Common myeloid progenitor, CD34-positive (primary cell): Measurements from ENCODE around the gene PALLD.
"Not testable (repeated sequence)": the region's sequence is repeated elsewhere in the genome, so short reads cannot be mapped to it uniquely, and the experiment has no call there.

Source experiments
- CTCF ChIA-PET: fragments of 350-600 bp; sonication (Branson Sonifier 250); formaldehyde crosslinking; loops from one replicate; lab custom pipeline; 2021; ENCODE audit warnings: antibody characterized with exemption; lab: Charles Lee
- POLR2A ChIA-PET: fragments of 350-600 bp; sonication (Branson Sonifier 250); formaldehyde crosslinking; loops from one replicate; lab custom pipeline; 2021; ENCODE audit warnings: antibody characterized with exemption; lab: Charles Lee
- DNase-seq, 3 donors: peaks; one replicate each; pipeline versions ENCODE4 v3.0.0 to v3.0.0-alpha.2; 2013
- H3K27ac ChIP-seq, 2 experiments: 1 replicate in 1 of 2; 2 replicates in 1 of 2; pipeline ENCODE4 v1.7.0; 2013; ENCODE audit warnings: inconsistent platforms in 2 of 2, low read length in 2 of 2, mild to moderate bottlenecking in 2 of 2, low read depth in 1 of 2, moderate library complexity in 1 of 2; ENCODE audit not compliant: severe bottlenecking in 2 of 2, insufficient read depth in 1 of 2, poor library complexity in 1 of 2
- H3K27me3 ChIP-seq, 5 experiments: replicated peaks in 2 of 5; 1 replicate in 3 of 5; 2 replicates in 2 of 5; pipeline versions ENCODE4 v1.6.1 to v1.7.0; 2013; ENCODE audit warnings: low read length in 4 of 5, mild to moderate bottlenecking in 2 of 5, moderate library complexity in 2 of 5, inconsistent platforms in 1 of 5; ENCODE audit not compliant: insufficient read depth in 5 of 5, control insufficient read depth in 4 of 5
- H3K36me3 ChIP-seq, 4 experiments: 1 replicate in 2 of 4; 2 replicates in 2 of 4; pipeline versions ENCODE4 v1.6.1 to v1.7.0; 2013; ENCODE audit warnings: low read length in 3 of 4, control low read depth in 1 of 4, mild to moderate bottlenecking in 1 of 4; ENCODE audit not compliant: control insufficient read depth in 4 of 4, insufficient read depth in 4 of 4
- H3K4me1 ChIP-seq, 4 experiments: 1 replicate in 3 of 4; 2 replicates in 1 of 4; pipeline versions ENCODE4 v1.6.1 to v1.7.1; 2013; ENCODE audit warnings: low read length in 3 of 4, mild to moderate bottlenecking in 3 of 4, control low read depth in 1 of 4, inconsistent platforms in 1 of 4, moderate library complexity in 1 of 4; ENCODE audit not compliant: control insufficient read depth in 4 of 4, insufficient read depth in 4 of 4; ENCODE audit errors: control extremely low read depth in 1 of 4
- H3K4me3 ChIP-seq, 7 experiments: 1 replicate in 4 of 7; 2 replicates in 3 of 7; pipeline versions ENCODE4 v1.5.1 to v1.7.0; 2013; ENCODE audit warnings: mild to moderate bottlenecking in 7 of 7, low read length in 6 of 7, moderate library complexity in 6 of 7, inconsistent platforms in 2 of 7, low read depth in 2 of 7, control low read depth in 1 of 7; ENCODE audit not compliant: insufficient read depth in 4 of 7, control insufficient read depth in 1 of 7; ENCODE audit errors: extremely low read depth in 1 of 7
- H3K9me3 ChIP-seq, 5 experiments: 1 replicate in 4 of 5; 2 replicates in 1 of 5; pipeline versions ENCODE4 v1.6.1 to v1.7.1; 2013; ENCODE audit warnings: low read length in 4 of 5, mild to moderate bottlenecking in 2 of 5, inconsistent platforms in 1 of 5, low read depth in 1 of 5, moderate library complexity in 1 of 5; ENCODE audit not compliant: control insufficient read depth in 4 of 5, insufficient read depth in 2 of 5; ENCODE audit errors: control extremely low read depth in 1 of 5
- WGBS: methylation state at CpG from one replicate; pipeline ENCODE4 v1.1.5; 2013; ENCODE audit not compliant: insufficient coverage; 5-methylcytosine and 5-hydroxymethylcytosine counted together

The PALLD gene

DNA sequence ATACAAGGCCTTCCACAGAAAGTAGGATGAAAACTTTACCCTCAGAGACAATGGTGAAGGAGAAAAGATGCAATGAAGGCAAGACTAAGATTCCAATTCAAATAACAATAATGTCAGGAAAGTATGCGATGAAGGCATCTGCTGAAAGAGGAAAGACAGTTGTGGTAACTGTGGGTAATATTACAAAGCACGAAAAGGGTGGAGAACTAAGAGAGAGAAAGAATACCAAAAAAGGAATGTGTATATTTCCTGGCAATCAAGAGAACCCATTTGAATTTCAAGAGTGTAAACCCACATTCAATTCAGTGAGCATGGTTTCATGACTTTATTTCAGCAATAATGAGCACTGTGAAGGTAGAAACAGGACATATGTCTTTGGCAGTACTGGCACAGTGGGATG is 225.5 kb downstream of the PALLD start:
- H3K9me3 ChIP-seq: no peaks in the 10 kb centered on the region
- H3K27ac ChIP-seq: no peak overlapping the region
- 20% methylated on average over 1 of the region's 2 CpGs for WGBS
- no peaks in the 10 kb centered on the region for H3K36me3 ChIP-seq
- H3K4me3 ChIP-seq: no peak overlapping the region
- peaks cover 7 to 10% (median 9%) of the 10 kb centered on the region in 4 experiments for H3K4me1 ChIP-seq
- H3K27me3 ChIP-seq: no peaks in the 10 kb centered on the region
- peak in 1 of 3 donors; percentile 20 for DNase-seq
- ChIA-PET CTCF (interaction anchor here (2.3 kb wide), 1 partner anchor 11 kb away, joined by 13 read pairs; no protein-coding TSS in a partner anchor), POLR2A (no interaction called here)

DNA sequence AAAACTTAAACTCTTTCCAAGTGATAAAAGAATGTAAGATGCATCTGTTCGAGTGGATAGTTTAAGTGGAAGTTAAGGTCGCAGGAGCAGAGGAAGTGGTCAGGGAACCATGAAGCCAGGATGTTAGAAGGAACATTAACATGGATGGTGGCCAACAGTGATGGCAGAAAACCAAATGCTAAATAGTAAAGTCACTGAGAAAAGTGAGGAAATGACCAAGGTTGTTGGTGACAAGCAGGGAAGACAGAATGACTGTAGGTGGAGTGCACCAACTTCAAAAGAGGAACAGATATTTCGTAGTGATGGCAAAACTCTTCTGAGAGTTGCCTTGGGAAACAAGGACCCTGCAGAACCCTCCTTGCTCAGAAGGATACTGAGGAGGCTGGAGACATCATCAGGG is 226.2 kb downstream of the PALLD start:
- Histone ChIP-seq H3K4me1 (peaks cover 7 to 10% (median 9%) of the 10 kb centered on the region in 4 experiments), H3K4me3 (peak overlapping the region in 1 of 7 experiments; percentile 42), H3K27me3 (no peaks in the 10 kb centered on the region), H3K9me3 (peaks cover 0 to 5% (median 0%) of the 10 kb centered on the region in 5 experiments), H3K36me3 (no peaks in the 10 kb centered on the region), H3K27ac (no peak overlapping the region)
- 0% methylated on average over 3 of the region's 3 CpGs for WGBS
- CTCF ChIA-PET: no interaction called here
- POLR2A ChIA-PET: no interaction called here
- peak; percentile 20 to 73 (median 62) for DNase-seq

DNA sequence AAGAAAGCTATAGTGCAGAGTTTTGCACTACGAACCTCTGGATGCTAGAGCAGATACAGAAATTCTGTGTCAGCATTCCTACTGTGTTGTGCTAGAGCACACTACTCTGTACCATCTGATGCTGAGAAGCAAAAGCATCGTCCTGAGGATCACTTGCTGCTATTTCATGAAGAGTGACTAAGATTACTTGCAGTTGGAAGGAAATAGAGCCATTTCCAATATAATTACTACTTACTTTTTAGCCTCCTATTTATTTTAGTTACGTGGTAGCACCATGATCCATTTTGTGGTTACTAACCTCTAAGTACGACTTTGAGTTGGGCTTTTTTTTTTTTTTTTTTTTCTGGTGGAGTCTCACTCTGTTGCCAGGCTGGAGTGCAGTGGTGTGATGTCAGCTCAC is 226.7 kb downstream of the PALLD start:
- DNase-seq: peak in 2 of 3 donors; percentile 21 to 29
- WGBS: 41% methylated on average over 3 of the region's 4 CpGs
- POLR2A ChIA-PET: no interaction called here
- H3K36me3 ChIP-seq: no peaks in the 10 kb centered on the region
- no peak overlapping the region for H3K4me3 ChIP-seq
- CTCF ChIA-PET: no interaction called here
- peaks cover 0 to 5% (median 0%) of the 10 kb centered on the region in 5 experiments for H3K9me3 ChIP-seq
- H3K27me3 ChIP-seq: no peaks in the 10 kb centered on the region
- H3K4me1 ChIP-seq: peaks cover 7 to 10% (median 9%) of the 10 kb centered on the region in 4 experiments
- H3K27ac ChIP-seq: no peak overlapping the region

DNA sequence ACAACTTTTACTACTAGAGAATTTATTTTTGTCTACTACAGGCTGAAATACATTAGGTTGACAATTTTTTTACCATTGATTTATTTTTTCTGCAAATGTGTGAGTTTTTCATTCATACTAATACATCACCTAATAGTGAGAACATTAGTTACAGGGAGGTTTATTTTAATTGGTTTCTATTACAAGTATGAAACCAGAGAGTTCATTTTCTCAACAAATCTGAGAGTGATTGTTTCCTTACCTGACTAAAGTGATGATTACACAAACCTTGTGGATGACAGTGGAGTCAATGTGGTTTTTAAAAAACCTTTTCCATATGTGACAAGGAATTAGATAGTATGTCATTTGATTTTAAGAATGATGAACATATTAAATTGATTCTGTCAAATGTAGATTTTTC is 227.4 kb downstream of the PALLD start:
- ChIA-PET CTCF (interaction anchor here (1.2 kb wide), 1 partner anchor 13 kb away, joined by 5 read pairs; no protein-coding TSS in a partner anchor), POLR2A (no interaction called here)
- Histone ChIP-seq H3K4me3 (no peak overlapping the region), H3K9me3 (peaks cover 0 to 5% (median 0%) of the 10 kb centered on the region in 5 experiments), H3K4me1 (peaks cover 7 to 10% (median 9%) of the 10 kb centered on the region in 4 experiments), H3K27me3 (no peaks in the 10 kb centered on the region), H3K27ac (no peak overlapping the region), H3K36me3 (no peaks in the 10 kb centered on the region)
- DNase-seq: no peak

DNA sequence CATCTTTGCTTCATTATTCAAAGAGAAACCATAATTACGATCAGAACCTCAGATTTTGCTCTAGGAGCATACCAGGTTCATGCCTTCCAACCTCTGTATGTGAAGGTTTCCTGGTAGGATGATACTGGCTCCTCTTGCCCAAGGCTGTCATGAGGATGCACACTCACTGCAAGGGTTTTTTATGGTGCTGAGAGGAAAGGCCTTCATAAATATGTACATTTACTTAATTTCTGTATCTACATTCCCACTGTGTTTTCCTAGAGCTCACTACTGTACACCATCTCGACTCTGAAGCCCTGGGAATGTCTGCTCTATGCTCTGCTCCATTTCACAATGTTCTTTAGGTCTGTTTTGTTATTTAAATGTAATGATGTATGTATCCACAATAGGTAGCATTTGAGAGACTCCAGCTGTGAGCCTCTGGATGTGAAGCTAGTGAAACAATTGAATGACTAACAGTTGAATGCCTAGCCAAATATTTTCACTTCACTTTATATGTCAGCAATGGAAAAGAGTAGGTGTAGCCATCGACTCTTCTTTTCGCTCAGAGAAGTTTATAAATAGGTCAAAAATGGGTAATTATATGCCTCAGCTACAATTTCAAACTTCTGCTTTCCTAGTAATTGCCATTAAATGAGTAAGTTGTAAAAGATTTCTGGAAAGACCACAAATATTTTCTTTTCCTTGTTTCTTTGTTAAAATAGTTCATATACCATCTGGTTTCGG is 228.0 kb downstream of the PALLD start:
- 100% methylated on average over 2 of the region's 5 CpGs for WGBS
- DNase-seq: no peak
- peaks cover 7 to 10% (median 9%) of the 10 kb centered on the region in 4 experiments for H3K4me1 ChIP-seq
- H3K27me3 ChIP-seq: no peaks in the 10 kb centered on the region
- H3K4me3 ChIP-seq: no peak overlapping the region
- no peak overlapping the region for H3K27ac ChIP-seq
- H3K36me3 ChIP-seq: no peaks in the 10 kb centered on the region
- ChIA-PET CTCF (interaction anchor here (1.2 kb wide), 1 partner anchor 14 kb away, joined by 5 read pairs; no protein-coding TSS in a partner anchor), POLR2A (no interaction called here)
- peaks cover 0 to 5% (median 0%) of the 10 kb centered on the region in 5 experiments for H3K9me3 ChIP-seq

DNA sequence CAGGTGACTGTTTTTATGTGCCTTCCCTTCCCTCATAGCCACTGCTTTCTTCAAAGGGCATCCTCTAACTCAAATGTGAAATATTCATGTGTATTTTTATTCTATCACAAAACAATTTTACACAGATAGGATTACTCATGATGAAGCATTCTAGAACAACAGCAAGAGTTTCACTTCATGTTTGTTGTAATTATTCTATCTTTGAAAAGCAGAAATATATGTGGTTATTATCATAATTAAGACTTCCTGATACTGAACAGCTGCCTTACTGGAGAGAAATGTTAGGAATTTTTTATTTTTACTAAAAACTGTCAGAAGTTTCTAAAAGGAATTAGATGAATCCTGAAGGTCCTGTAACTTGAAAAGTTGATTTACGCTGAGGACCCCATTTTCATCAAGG is 229.1 kb downstream of the PALLD start:
- WGBS: no CpG with 5 or more reads among the region's 1 CpG
- Histone ChIP-seq H3K27me3 (no peaks in the 10 kb centered on the region), H3K9me3 (peaks cover 0 to 5% (median 0%) of the 10 kb centered on the region in 5 experiments), H3K4me1 (peaks cover 7 to 10% (median 9%) of the 10 kb centered on the region in 4 experiments), H3K4me3 (no peak overlapping the region), H3K36me3 (no peaks in the 10 kb centered on the region), H3K27ac (no peak overlapping the region)
- POLR2A ChIA-PET: no interaction called here
- peak in 2 of 3 donors; percentile 11 to 31 for DNase-seq
- CTCF ChIA-PET: no interaction called here

DNA sequence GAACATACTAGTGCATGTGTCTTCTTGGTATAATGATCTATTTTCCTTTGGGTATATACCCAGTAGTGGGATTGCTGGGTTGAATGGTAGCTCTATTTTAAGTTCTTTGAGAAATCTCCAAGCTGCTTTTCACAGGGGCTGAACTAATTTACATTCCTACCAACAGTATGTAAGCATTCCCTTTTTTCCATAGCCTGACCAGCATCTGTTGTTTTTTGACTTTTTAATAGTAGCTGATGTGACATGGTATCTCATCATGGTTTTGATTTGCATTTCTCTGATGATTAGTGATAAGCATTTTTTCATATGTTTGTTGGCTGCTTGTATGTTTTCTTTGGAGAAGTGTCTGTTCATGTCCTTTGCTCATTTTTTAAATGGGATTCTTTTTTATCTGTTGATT is 230.3 kb downstream of the PALLD start:
- H3K36me3 ChIP-seq, H3K9me3 ChIP-seq, POLR2A ChIA-PET, H3K27ac ChIP-seq, H3K4me3 ChIP-seq, DNase-seq, H3K27me3 ChIP-seq: not testable (repeated sequence)
- H3K4me1 ChIP-seq: peaks cover 7 to 10% (median 9%) of the 10 kb centered on the region in 4 experiments
- CTCF ChIA-PET: interaction anchor here (0.6 kb wide), 1 partner anchor 121 kb away, joined by 3 read pairs; no protein-coding TSS in a partner anchor
